Stomach smooth muscle (tissue), 2 donors: ENCODE results near the gene MAPK13.

ENCODE experiments used
- H3K27ac ChIP-seq: one replicate; pipeline ENCODE4 v1.7.0; 2013; ENCODE audit warnings: mild to moderate bottlenecking, low read length, inconsistent platforms
- H3K27me3 ChIP-seq, 2 donors: one replicate each; pipeline ENCODE4 v1.7.0; 2013; ENCODE audit warnings: low read length in 2 of 2; ENCODE audit not compliant: insufficient read depth in 2 of 2, control insufficient read depth in 1 of 2
- H3K36me3 ChIP-seq, 2 donors: one replicate each; pipeline ENCODE4 v1.7.0; 2013; ENCODE audit warnings: low read length in 2 of 2; ENCODE audit not compliant: control insufficient read depth in 2 of 2, insufficient read depth in 2 of 2
- H3K4me1 ChIP-seq: one replicate; pipeline ENCODE4 v1.7.0; 2013; ENCODE audit warnings: low read length; ENCODE audit not compliant: control insufficient read depth, insufficient read depth
- H3K4me3 ChIP-seq, 2 donors: one replicate each; pipeline ENCODE4 v1.7.0; 2013; ENCODE audit warnings: low read length in 2 of 2
- H3K9ac ChIP-seq, 2 donors: one replicate each; pipeline ENCODE4 v1.7.0; 2013; ENCODE audit warnings: low read length in 2 of 2, mild to moderate bottlenecking in 1 of 2
- H3K9me3 ChIP-seq, 2 donors: one replicate each; pipeline ENCODE4 v1.7.0; 2013; ENCODE audit warnings: low read length in 2 of 2; ENCODE audit not compliant: control insufficient read depth in 2 of 2
- donor health status: healthy.
- donor health status: Pancreatic carcinoma.

The MAPK13 gene

DNA sequence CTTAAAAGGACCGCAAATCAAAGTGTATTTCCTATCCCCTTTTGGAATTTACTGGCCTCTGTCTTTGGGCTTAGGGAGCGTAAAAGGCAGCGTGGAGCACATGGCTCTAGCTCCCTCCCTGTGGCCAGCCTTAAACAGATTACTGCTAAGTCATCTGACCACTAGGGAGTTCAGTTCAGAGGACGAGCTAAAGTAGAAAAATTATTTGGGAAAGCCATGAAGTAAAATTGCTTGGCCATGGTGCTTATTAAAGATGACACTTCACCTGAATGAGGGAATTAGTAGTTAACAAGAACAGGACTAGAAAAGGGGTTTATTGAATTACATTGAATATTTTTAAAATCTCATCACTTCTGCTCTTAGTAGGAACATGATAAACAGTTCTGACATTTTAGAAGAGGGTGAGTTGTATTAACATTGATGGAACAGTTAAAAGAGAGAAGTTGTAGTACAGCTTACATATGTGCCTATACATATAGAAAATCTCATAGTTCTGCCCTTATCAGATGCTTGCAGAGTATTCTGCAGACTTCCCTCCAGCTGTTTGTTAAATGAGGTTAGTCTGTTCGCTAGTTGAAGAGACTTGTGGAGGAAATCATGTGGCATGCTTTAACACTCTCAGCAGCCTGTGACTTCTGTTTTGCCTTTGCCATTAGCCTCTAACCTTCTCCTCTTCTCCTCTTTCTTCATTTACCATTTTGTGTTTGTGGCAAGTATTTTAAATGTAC, 31.2 kb upstream of the MAPK13 start:
- Histone ChIP-seq H3K4me1 (peaks cover 7% of the 10 kb centered on the region), H3K27ac (no peak overlapping the region), H3K9ac (peak overlapping the region in 1 of 2 donors; percentile 3)

DNA sequence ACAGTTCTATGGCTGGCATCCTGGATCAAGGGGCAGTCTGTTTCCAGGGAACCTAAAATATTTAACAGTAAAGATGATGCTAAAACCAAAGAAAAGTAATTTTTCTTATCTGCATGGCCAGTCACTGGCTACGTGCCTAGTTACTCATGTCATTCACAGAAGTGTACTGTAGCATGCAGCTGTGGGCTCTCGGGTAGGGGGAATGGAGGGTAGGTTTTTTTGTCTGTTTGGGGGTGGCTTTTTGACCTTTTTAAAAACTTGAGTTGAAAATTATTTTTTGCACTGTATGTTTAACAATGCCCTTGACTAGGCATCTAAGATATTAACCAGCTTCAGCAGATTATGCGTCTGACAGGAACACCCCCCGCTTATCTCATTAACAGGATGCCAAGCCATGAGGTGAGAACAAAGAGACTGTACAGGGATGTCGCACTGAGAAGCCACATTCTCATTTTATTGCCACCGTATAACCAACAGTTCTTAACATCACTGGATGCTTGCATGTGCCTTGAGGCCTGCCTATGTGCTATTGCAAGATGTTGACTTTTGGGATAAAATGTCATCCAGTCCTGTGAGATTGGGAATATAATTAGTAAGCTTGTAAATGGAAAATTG, 30.3 kb upstream of the MAPK13 start:
- no peaks in the 10 kb centered on the region for H3K27me3 ChIP-seq

More for the DNA sequence above, 31.2 kb upstream of the MAPK13 start:
- Histone ChIP-seq H3K27me3 (no peaks in the 10 kb centered on the region), H3K4me3 (no peak overlapping the region), H3K9me3 (no peaks in the 10 kb centered on the region), H3K36me3 (peaks cover 19 to 28% of the 10 kb centered on the region in 2 donors)

DNA sequence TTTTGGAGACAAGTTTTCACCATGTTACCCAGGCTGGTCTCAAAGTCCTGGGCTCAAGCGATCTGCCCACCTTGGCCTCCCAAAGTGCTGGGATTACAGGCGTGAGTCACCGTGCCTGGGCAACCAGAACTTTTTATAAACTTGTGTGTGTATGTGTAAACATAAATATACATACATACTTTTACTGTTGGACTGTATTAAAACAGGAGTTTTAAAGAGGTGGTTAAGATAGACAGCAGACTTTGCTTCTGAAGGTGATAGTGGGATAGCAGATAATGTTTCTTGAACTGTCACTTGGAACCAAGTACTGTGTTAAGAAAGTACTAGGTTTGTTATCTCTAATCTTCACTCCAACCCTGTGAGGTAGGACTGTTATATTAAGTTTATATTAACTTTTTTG, 28.6 kb upstream of the MAPK13 start:
- Histone ChIP-seq H3K9ac (no peak overlapping the region), H3K4me3 (no peak overlapping the region), H3K4me1 (peaks cover 3% of the 10 kb centered on the region), H3K9me3 (no peaks in the 10 kb centered on the region), H3K36me3 (peaks cover 14 to 21% of the 10 kb centered on the region in 2 donors), H3K27ac (no peak overlapping the region), H3K27me3 (no peaks in the 10 kb centered on the region)

More for the DNA sequence above, 30.3 kb upstream of the MAPK13 start:
- H3K4me1 ChIP-seq: peaks cover 9% of the 10 kb centered on the region
- no peak overlapping the region for H3K9ac ChIP-seq
- H3K27ac ChIP-seq: no peak overlapping the region
- no peak overlapping the region for H3K4me3 ChIP-seq
- H3K36me3 ChIP-seq: peaks cover 21 to 28% of the 10 kb centered on the region in 2 donors
- H3K9me3 ChIP-seq: no peaks in the 10 kb centered on the region

DNA sequence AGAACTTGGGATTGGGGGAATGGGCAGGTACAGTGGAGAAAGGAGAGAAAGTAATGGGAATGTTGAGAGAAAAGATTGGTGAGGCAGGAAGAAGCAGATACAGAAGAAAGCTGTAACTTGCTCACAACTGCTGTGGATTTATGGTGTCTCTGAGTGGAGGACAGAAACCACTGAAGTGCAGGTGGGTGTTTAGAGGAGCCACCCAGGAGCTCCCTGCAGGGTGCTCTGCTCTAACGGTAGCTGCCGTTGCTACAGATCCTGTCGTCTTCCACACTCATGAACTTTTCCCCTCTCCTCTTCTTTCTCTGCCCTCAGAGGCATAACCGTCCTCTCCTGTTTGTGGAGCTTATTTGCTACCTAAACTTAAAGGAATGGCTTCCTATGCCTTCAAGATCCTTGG, 27.5 kb upstream of the MAPK13 start:
- no peaks in the 10 kb centered on the region for H3K9me3 ChIP-seq
- H3K9ac ChIP-seq: no peak overlapping the region
- peaks cover 17 to 29% of the 10 kb centered on the region in 2 donors for H3K36me3 ChIP-seq

DNA sequence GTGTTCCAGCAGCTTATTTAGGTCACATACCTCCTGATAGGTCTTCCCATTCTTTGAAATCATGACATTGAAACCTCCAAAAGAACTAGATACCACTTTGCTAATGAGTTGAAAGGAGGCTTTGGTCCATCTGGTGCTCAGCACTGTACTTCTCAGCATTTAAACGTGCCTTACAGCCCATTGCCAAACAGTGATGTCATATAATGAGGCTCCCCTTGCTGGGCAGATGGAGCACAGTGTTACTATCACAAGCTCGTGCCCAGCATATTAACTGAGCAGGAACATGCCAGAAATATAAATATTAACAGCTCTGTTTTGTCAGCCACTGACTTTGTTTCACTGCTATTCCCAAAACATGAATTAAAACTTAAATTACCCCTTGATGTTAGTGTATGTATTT, 25.5 kb upstream of the MAPK13 start:
- H3K4me1 ChIP-seq: peaks cover 3% of the 10 kb centered on the region
- H3K9ac ChIP-seq: no peak overlapping the region
- no peak overlapping the region for H3K27ac ChIP-seq
- H3K27me3 ChIP-seq: no peaks in the 10 kb centered on the region
- peaks cover 33 to 43% of the 10 kb centered on the region in 2 donors for H3K36me3 ChIP-seq
- H3K9me3 ChIP-seq: no peaks in the 10 kb centered on the region
- H3K4me3 ChIP-seq: no peak overlapping the region

More for the DNA sequence above, 27.5 kb upstream of the MAPK13 start:
- H3K27ac ChIP-seq: no peak overlapping the region
- H3K4me3 ChIP-seq: no peak overlapping the region
- peaks cover 3% of the 10 kb centered on the region for H3K4me1 ChIP-seq
- no peaks in the 10 kb centered on the region for H3K27me3 ChIP-seq

DNA sequence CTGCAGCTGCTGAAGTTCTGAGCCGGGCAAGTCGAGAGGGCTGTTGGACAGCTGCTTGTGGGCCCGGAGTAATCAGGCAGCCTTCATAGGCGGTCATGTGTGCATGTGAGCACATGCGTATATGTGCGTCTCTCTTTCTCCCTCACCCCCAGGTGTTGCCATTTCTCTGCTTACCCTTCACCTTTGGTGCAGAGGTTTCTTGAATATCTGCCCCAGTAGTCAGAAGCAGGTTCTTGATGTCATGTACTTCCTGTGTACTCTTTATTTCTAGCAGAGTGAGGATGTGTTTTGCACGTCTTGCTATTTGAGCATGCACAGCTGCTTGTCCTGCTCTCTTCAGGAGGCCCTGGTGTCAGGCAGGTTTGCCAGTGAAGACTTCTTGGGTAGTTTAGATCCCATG, 21.2 kb upstream of the MAPK13 start:
- H3K36me3 ChIP-seq: peaks cover 28 to 37% of the 10 kb centered on the region in 2 donors

DNA sequence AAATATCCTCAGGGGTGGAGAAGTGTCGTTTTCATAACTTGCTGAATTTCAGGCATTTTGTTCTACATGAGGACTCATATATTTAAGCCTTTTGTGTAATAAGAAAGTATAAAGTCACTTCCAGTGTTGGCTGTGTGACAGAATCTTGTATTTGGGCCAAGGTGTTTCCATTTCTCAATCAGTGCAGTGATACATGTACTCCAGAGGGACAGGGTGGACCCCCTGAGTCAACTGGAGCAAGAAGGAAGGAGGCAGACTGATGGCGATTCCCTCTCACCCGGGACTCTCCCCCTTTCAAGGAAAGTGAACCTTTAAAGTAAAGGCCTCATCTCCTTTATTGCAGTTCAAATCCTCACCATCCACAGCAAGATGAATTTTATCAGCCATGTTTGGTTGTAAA, 20.3 kb upstream of the MAPK13 start:
- H3K9ac ChIP-seq: no peak overlapping the region
- H3K4me3 ChIP-seq: no peak overlapping the region
- no peaks in the 10 kb centered on the region for H3K4me1 ChIP-seq
- peaks cover 29 to 36% of the 10 kb centered on the region in 2 donors for H3K36me3 ChIP-seq
- H3K9me3 ChIP-seq: no peaks in the 10 kb centered on the region
- H3K27me3 ChIP-seq: no peaks in the 10 kb centered on the region
- H3K27ac ChIP-seq: no peak overlapping the region

More for the DNA sequence above, 21.2 kb upstream of the MAPK13 start:
- no peak overlapping the region for H3K27ac ChIP-seq
- no peaks in the 10 kb centered on the region for H3K27me3 ChIP-seq
- H3K4me3 ChIP-seq: no peak overlapping the region
- H3K9ac ChIP-seq: no peak overlapping the region
- H3K4me1 ChIP-seq: peaks cover 3% of the 10 kb centered on the region
- no peaks in the 10 kb centered on the region for H3K9me3 ChIP-seq

DNA sequence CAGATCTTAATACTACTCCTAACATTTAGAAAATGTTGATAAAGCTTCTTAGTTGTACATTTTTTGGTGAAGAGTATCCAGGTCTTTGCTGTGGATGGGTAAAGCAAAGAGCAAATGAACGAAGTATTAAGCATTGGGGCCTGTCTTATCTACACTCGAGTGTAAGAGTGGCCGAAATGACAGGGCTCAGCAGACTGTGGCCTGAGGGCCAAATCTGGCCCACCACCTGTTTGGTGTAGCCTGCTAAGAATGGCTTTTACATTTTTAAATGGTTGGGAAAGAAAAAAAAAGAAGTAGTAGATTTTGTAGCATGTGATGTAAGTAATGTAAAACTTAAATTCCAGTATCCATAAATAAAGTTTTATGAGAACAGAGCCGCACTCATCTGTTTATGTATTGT, 19.4 kb upstream of the MAPK13 start:
- no peak overlapping the region for H3K9ac ChIP-seq
- H3K9me3 ChIP-seq: no peaks in the 10 kb centered on the region
- no peak overlapping the region for H3K4me3 ChIP-seq
- H3K27ac ChIP-seq: no peak overlapping the region
- H3K4me1 ChIP-seq: no peaks in the 10 kb centered on the region
- H3K36me3 ChIP-seq: peaks cover 29 to 36% of the 10 kb centered on the region in 2 donors
- no peaks in the 10 kb centered on the region for H3K27me3 ChIP-seq

DNA sequence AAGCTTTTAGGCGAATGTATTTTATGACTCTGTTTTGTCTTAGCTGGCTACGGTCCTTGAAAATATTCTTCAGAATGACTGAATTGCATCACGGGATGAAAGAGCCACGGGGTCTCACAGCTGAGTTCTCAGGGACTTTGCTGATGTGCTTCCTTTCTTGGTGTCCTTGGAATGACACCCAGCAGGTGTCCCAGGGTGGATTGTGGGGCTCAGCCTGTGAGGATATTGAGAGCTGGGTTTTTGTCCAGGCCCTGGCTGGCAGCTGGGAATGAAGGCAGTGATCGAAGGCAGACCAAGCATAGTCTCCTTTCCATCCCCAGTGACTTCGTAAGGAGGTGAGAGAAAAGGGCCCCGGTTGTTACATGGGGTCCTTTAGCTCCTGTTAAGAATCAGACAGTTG, 18.8 kb upstream of the MAPK13 start:
- Histone ChIP-seq H3K27me3 (no peaks in the 10 kb centered on the region), H3K9me3 (no peaks in the 10 kb centered on the region), H3K4me1 (no peaks in the 10 kb centered on the region), H3K4me3 (no peak overlapping the region), H3K9ac (no peak overlapping the region), H3K27ac (no peak overlapping the region), H3K36me3 (peaks cover 29 to 38% of the 10 kb centered on the region in 2 donors)

DNA sequence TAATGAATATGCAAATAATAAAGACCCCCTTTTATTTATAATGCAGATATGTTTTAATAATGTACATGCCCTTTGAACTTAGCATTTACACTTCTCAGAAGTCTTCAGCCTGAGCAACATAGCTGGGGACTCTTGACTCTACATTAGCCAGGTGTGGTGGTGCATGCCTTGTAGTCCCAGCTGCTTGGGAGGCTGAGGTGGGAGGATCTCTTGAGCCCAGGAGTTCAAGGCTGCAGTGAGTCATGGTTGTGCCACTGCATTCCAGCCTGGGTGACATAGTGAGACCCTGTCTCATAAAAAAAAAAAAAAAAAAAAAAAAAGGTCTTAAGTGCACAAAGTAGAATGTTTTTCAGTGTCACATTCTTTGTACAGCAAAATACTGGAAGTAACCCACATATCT, 17.3 kb upstream of the MAPK13 start:
- H3K27ac ChIP-seq: no peak overlapping the region
- H3K4me1 ChIP-seq: no peaks in the 10 kb centered on the region
- no peaks in the 10 kb centered on the region for H3K27me3 ChIP-seq
- H3K4me3 ChIP-seq: no peak overlapping the region
- H3K9me3 ChIP-seq: no peaks in the 10 kb centered on the region
- peaks cover 29 to 30% of the 10 kb centered on the region in 2 donors for H3K36me3 ChIP-seq
- no peak overlapping the region for H3K9ac ChIP-seq

DNA sequence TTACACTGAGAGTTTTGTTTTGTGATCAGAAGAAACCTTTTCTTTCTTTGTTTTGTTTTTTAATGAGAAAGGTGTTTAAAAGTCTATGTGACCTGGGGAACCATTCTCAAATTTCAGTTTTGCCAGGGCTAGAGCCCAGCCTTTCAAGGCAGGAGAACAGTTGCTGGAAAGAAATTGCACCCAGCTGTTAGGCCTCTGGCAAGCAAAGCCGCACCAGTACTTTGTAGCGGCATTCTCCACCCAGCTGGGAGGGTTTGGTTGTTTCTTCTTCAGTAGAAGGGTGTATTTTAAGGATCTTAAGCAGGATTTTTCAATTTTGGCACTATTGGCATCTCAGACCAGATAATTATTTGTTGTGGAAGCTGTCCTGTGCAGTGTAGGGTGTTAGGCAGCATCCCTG, 16.6 kb upstream of the MAPK13 start:
- H3K27ac ChIP-seq: no peak overlapping the region
- H3K4me1 ChIP-seq: no peaks in the 10 kb centered on the region
- H3K4me3 ChIP-seq: no peak overlapping the region
- no peak overlapping the region for H3K9ac ChIP-seq
- peaks cover 26 to 28% of the 10 kb centered on the region in 2 donors for H3K36me3 ChIP-seq
- H3K27me3 ChIP-seq: no peaks in the 10 kb centered on the region
- no peaks in the 10 kb centered on the region for H3K9me3 ChIP-seq
